ENCODE measurements around the gene LUC7L3. TPM values are rescaled to one million over a fixed set of nuclear protein-coding genes. Genes with fewer than 3 reads are reported as not detected.
"Not testable (repeated sequence)": the region's sequence is repeated elsewhere in the genome, so short reads cannot be mapped to it uniquely, and the experiment has no call there.

LUC7L3 gene
- total RNA-seq, 1 donor from 2014 or later = 62.4 TPM

- DNase-seq (ENCODE audit: low spot score) = peak; percentile 64
These were observed 11.1 kb upstream of the LUC7L3 start for GRCh38 chr17:50708050-50709000.

- not testable (repeated sequence) for DNase-seq (ENCODE audit: low spot score)
These were observed 10.3 kb upstream of the LUC7L3 start for GRCh38 chr17:50709053-50709452.

GRCh38 chr17:50710025-50710424, 9.4 kb upstream of the LUC7L3 start:
- no peak for DNase-seq (ENCODE audit: low spot score)

GRCh38 chr17:50710650-50711049, 8.8 kb upstream of the LUC7L3 start:
- no peak for DNase-seq (ENCODE audit: low spot score)

- DNase-seq (ENCODE audit: low spot score) = no peak
These were observed 6.8 kb upstream of the LUC7L3 start for GRCh38 chr17:50712641-50713040.

- no peak for DNase-seq (ENCODE audit: low spot score)
These were observed 3.9 kb upstream of the LUC7L3 start for GRCh38 chr17:50715471-50715870.

GRCh38 chr17:50719924-50720794, 756 bp downstream of the LUC7L3 start:
- DNase-seq (ENCODE audit: low spot score) = no peak

GRCh38 chr17:50721194-50722010, 2.0 kb downstream of the LUC7L3 start:
- DNase-seq (ENCODE audit: low spot score) = no peak

GRCh38 chr17:50722746-50723145, 3.3 kb downstream of the LUC7L3 start:
- no peak for DNase-seq (ENCODE audit: low spot score)

GRCh38 chr17:50724622-50725021, 5.2 kb downstream of the LUC7L3 start:
- not testable (repeated sequence) for DNase-seq (ENCODE audit: low spot score)

- no peak for DNase-seq (ENCODE audit: low spot score)
These were observed 6.6 kb downstream of the LUC7L3 start for GRCh38 chr17:50725769-50726655.

- DNase-seq (ENCODE audit: low spot score) = no peak
These were observed 8.7 kb downstream of the LUC7L3 start for GRCh38 chr17:50728112-50728429.

GRCh38 chr17:50728881-50729765, 9.7 kb downstream of the LUC7L3 start:
- DNase-seq (ENCODE audit: low spot score) = no peak

GRCh38 chr17:50731575-50732460, 12.4 kb downstream of the LUC7L3 start:
- no peak for DNase-seq (ENCODE audit: low spot score)

GRCh38 chr17:50735287-50735686, 15.9 kb downstream of the LUC7L3 start:
- DNase-seq (ENCODE audit: low spot score) = no peak

- DNase-seq (ENCODE audit: low spot score) = no peak
These were observed 17.8 kb downstream of the LUC7L3 start for GRCh38 chr17:50737118-50737698.

- no peak for DNase-seq (ENCODE audit: low spot score)
These were observed 19.7 kb downstream of the LUC7L3 start for GRCh38 chr17:50739098-50739497.

GRCh38 chr17:50745631-50746030, 26.2 kb downstream of the LUC7L3 start:
- DNase-seq (ENCODE audit: low spot score) = no peak
